Midbrain (tissue), 1 donor: ENCODE data around the gene CHD2.

ENCODE experiments used
- DNase-seq: peaks from one replicate; lab custom pipeline; 2025; lab: John Stamatoyannopoulos, UW

Gene CHD2

DNA sequence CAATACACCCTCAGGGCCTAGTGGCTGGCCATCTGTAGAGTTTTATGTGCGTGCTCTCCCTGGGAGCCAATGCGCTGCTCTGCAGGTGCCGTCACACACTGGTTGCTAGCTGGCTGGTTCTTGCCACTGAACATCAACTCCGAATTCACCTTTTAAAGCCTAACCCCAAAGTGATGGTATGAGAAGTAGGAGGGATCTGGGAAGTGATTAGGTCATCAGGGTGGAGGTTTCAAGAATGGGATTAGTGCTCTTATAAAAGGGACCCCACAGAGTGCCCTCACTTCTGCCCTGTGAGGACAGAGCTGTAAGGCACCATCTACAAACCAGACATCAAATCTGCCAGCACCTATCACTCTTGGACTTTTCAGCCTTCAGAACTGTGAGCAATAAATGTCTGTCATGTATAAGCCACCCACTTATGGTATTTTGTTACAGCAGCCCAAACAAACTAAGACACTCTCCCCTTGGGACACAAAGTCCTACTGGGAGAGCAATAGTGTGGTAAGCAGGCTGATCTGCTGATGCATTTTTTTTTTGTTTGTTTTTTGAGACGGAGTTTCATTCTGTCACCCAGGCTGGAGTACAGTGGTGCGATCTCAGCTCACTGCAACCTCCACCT, 168.6 kb downstream of the CHD2 start:
- DNase-seq = no peak

DNA sequence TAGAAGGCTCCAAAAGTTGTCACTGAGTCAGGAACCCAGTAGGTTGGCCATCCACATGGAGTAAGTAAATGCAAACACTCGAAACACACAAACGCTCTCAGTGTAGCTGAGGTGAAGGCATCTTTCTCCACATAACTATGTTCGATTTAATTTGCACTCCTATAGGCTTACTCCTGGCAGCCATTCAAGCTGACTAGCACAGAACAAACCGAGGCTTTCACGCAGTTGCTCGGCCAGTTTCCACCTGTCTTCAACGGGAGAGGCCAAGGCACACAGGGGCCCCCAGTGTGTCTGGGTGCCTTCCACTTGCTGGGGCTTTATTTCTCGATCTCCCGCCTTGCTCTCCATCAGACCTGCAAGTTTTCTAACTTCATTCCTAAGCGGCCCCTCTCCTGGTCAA, 170.0 kb downstream of the CHD2 start:
- no peak for DNase-seq

DNA sequence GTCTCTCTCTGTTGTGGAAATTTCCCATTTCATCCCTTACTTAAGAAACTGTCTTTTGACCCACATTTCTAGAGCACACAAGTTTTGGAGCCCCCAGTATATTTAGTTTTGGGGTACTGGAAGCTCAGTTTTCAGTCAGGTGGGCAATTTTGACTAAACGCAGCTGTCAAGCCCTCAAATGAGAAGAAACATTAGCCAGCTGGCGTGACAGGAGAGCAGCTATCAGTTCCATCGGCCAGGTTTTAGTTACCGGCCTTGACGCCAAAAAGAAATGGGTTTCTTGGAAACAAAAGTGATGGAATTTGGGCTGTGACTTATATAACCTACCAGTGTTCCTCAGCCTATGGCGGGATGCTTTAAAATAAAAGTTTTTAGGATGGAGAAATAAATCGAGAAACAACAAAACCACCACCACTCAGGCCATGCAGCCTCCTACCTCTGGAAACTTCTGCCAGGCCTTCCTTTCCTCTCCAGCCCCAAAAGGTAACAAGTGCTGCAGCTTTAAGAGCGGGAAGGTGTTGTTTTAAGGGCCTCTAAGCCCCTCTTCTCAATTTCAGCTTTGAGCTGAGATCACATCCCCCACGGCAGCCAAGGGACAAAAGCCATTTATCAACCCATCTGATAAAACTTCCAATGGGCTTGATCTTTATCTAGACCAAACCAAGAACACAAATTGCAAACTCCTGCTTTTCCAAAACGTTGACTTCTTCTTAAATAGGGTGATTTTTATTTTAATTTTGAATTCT, 170.6 kb downstream of the CHD2 start:
- no peak for DNase-seq

GRCh38 chr15:93071469-93071936, 171.4 kb downstream of the CHD2 start:
- no peak for DNase-seq

- DNase-seq = no peak
Observed at GRCh38 chr15:93072011-93072410, 171.9 kb downstream of the CHD2 start.

- DNase-seq = peak; percentile 57
Observed at GRCh38 chr15:93072411-93073394, 172.6 kb downstream of the CHD2 start.

DNA sequence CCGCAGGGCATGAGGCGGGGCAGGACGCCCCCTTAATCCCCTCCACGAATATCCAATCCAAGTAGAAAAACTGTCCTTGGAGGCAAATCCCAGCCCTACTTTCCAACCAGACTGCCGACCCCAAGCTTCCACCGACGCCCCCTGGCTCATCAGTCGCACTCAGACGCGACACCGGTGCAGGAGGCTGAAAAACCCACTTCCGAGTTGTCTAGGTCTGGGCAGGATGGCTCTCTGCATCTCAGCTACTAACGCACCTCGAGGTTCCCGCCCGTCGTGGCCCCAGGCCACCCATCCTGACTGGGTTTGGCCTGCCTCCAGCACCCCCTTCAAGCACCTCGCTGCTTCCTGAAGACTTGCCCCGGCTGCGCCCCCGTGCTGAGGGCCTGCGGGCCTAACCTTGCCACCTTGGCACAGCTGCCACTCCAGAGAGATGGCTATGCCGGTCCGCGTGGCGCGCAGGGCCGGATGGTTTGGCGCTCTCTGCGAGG, 173.4 kb downstream of the CHD2 start:
- DNase-seq = no peak

- no peak for DNase-seq
Observed at GRCh38 chr15:93074599-93074998, 174.5 kb downstream of the CHD2 start.

DNA sequence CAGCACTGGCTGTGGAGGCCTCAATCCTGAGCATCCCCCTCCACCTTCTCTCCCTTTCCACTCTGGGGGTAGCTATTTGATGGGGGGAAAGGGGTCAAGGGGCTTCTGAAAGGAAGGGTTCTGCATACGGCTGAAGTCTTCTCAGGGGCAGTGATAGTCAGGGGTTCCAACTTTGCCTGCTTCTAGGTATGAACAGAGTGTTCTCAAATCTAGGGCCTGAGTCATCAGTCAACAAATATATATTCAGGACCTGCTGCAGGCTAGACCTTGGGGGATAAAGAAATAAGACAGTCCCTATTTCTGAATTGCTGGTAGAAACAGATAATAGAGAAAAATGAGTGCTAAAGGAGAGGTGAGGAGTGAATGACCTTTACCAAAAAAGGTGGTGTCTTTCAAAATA, 176.1 kb downstream of the CHD2 start:
- DNase-seq = no peak

- DNase-seq = no peak
Observed at GRCh38 chr15:93076875-93077274, 176.8 kb downstream of the CHD2 start.
